Activated B cell treated with CpG ODN at 0.5 μM for 24 hours (primary cell): ENCODE results near the gene PTTG1IP2. TPM values are rescaled to one million over a fixed set of nuclear protein-coding genes. Genes with fewer than 3 reads are reported as not detected.

Experiments
- ATAC-seq: fragments of 200-7000 bp; cut with Tn5 transposase; one replicate; pipeline ENCODE4 v1.10.0; 2021; ENCODE audit warnings: low read depth, mild to moderate bottlenecking, moderate library complexity
- CTCF ChIA-PET: fragments of 350-600 bp; sonication (Branson Sonifier 250); formaldehyde crosslinking; loops from one replicate; lab custom pipeline; 2021; ENCODE audit warnings: antibody characterized with exemption; lab: Charles Lee
- POLR2A ChIA-PET: fragments of 350-600 bp; sonication (Branson Sonifier 250); formaldehyde crosslinking; loops from one replicate; lab custom pipeline; 2021; ENCODE audit warnings: antibody characterized with exemption; lab: Charles Lee
- DNase-seq: peaks from one replicate; pipeline ENCODE4 v3.0.0; 2022
- H3K27ac Mint-ChIP-seq: one replicate; pipeline ENCODE4 v1.8.0; 2020; ENCODE audit warnings: mixed read lengths
- H3K27me3 Mint-ChIP-seq: one replicate; pipeline ENCODE4 v1.8.0; 2021; ENCODE audit warnings: mixed read lengths
- H3K36me3 Mint-ChIP-seq: one replicate; pipeline ENCODE4 v1.8.0; 2021; ENCODE audit warnings: low read depth, mixed read lengths
- H3K4me1 Mint-ChIP-seq: one replicate; pipeline ENCODE4 v1.8.0; 2021; ENCODE audit warnings: mixed read lengths
- H3K4me3 Mint-ChIP-seq: one replicate; pipeline ENCODE4 v1.8.0; 2020; ENCODE audit warnings: mild to moderate bottlenecking, mixed read lengths
- H3K9me3 Mint-ChIP-seq: one replicate; pipeline ENCODE4 v1.8.0; 2020; ENCODE audit warnings: mixed read lengths
- CTCF ChIP-seq: fragments of 200-600 bp; IDR thresholded peaks from one replicate; pipeline ENCODE4 v1.8.0; 2022; ENCODE audit warnings: antibody characterized with exemption, mild to moderate bottlenecking
- intact Hi-C: fragments of 100-400 bp; cut with micrococcal nuclease; formaldehyde crosslinking; loops from one replicate; pipeline ENCODE4 v1.15.1; 2024
- total RNA-seq: library from RNA; stranded (reverse); gene quantifications from 2 replicates; pipeline ENCODE4 v1.2.3, GENCODE V29; 2022

The PTTG1IP2 gene
- not detected in 2 replicates for total RNA-seq

- Mint-ChIP-seq H3K4me3 (no peak within 1 kb of the TSS), H3K4me1 (no peaks in the 10 kb centered on the region), H3K9me3 (peaks cover 9% of the 10 kb centered on the region), H3K27ac (no peak within 1 kb of the TSS), H3K36me3 (peaks cover 2% of the 10 kb centered on the region), H3K27me3 (no peaks in the 10 kb centered on the region)
- DNase-seq (no peak), ATAC-seq (no peak)
- CTCF ChIA-PET: no interaction called here
- POLR2A ChIA-PET: no interaction called here
- TF ChIP-seq CTCF: no peak
- intact Hi-C loops: no loop called here
Observed at GRCh38 chr7:90469554-90469953, at the start of gene PTTG1IP2. PTTG1IP2 (plus strand) TSS chr7:90469639; CDS start chr7:90469787, 148 bp downstream.

DNA sequence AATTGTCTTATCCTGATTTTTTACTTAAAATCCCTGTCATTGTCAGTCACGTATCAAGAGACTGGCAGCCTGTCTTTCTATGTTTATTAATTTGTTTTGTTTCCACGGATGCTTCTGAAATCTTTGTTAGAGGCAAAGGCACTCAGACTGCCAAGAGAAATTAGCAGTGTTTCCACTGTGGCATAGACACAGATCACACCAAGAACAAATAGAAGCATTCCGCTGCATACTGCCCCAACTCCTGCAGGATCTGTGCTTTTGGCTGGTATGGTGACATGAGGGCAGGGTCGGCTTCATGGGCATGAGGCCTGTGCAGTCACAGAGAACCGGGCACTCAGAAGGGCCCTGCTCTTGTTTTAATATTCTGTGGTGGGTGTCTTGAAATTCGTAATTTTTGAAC is 47.8 kb upstream of the PTTG1IP2 start:
- no peak for DNase-seq
- no peak for ATAC-seq
- ChIA-PET POLR2A (no interaction called here), CTCF (no interaction called here)
- no peaks in the 10 kb centered on the region for H3K4me1 Mint-ChIP-seq
- H3K36me3 Mint-ChIP-seq: no peaks in the 10 kb centered on the region
- no peaks in the 10 kb centered on the region for H3K27me3 Mint-ChIP-seq
- no peaks in the 10 kb centered on the region for H3K9me3 Mint-ChIP-seq
- intact Hi-C loops: loop anchor here (10.0 kb wide), 1 partner anchor 1877 kb away; no protein-coding TSS in a partner anchor
- H3K4me3 Mint-ChIP-seq: no peak overlapping the region
- H3K27ac Mint-ChIP-seq: no peak overlapping the region
- no peak for TF ChIP-seq CTCF

DNA sequence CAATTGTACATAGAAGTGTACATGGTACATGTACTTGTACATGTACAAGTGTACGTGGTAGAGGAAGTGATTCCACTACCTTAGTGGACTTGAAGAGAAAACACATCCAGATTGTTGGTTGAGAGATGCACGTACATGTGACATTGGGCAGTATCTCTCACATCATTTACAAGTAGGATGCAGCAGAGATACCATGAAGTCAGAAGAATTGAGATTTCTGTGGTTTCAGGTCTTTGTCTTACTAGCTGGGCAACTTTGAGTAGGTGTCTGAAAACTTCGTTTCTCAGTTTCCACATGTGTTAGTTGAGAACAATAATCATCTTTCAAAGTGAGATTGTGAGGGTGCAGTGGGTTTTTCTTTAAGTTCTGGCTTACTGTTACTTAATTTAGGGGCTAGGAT is 44.7 kb upstream of the PTTG1IP2 start:
- intact Hi-C loops: loop anchor here (10.0 kb wide), 1 partner anchor 1880 kb away; no protein-coding TSS in a partner anchor
- TF ChIP-seq CTCF: no peak
- Mint-ChIP-seq H3K27ac (no peak overlapping the region), H3K36me3 (no peaks in the 10 kb centered on the region), H3K4me3 (no peak overlapping the region), H3K9me3 (no peaks in the 10 kb centered on the region), H3K27me3 (no peaks in the 10 kb centered on the region), H3K4me1 (no peaks in the 10 kb centered on the region)
- CTCF ChIA-PET: interaction anchor here (0.8 kb wide), 1 partner anchor 276 kb away, joined by 3 read pairs; no protein-coding TSS in a partner anchor
- no peak for DNase-seq
- POLR2A ChIA-PET: no interaction called here
- ATAC-seq: no peak

- Mint-ChIP-seq H3K27ac (no peak overlapping the region), H3K9me3 (no peaks in the 10 kb centered on the region), H3K4me3 (no peak overlapping the region), H3K36me3 (no peaks in the 10 kb centered on the region), H3K4me1 (no peaks in the 10 kb centered on the region), H3K27me3 (peaks cover 2% of the 10 kb centered on the region)
- no peak for DNase-seq
- ChIA-PET CTCF (no interaction called here), POLR2A (no interaction called here)
- no peak for ATAC-seq
- no peak for TF ChIP-seq CTCF
- intact Hi-C loops: loop anchor here (10.0 kb wide), 1 partner anchor 1881 kb away; no protein-coding TSS in a partner anchor
Observed at GRCh38 chr7:90425376-90425775, 44.1 kb upstream of the PTTG1IP2 start.

- ChIA-PET CTCF (interaction anchor here (0.9 to 1.5 kb wide), 5 partner anchors 9 to 278 kb away, joined by 3 to 5 read pairs (median 3); partner anchors contain the start of gene STEAP1), POLR2A (no interaction called here)
- ATAC-seq (no peak), DNase-seq (no peak)
- no peak for TF ChIP-seq CTCF
- intact Hi-C loops: no loop called here
- no peaks in the 10 kb centered on the region for H3K4me1 Mint-ChIP-seq
- H3K9me3 Mint-ChIP-seq: peaks cover 9% of the 10 kb centered on the region
- H3K4me3 Mint-ChIP-seq: no peak overlapping the region
- peaks cover 15% of the 10 kb centered on the region for H3K27me3 Mint-ChIP-seq
- H3K27ac Mint-ChIP-seq: no peak overlapping the region
- no peaks in the 10 kb centered on the region for H3K36me3 Mint-ChIP-seq
Observed at GRCh38 chr7:90430614-90431460, 38.6 kb upstream of the PTTG1IP2 start.
